ENCODE data around the gene KRTAP3-3. TPM values are rescaled to one million over a fixed set of nuclear protein-coding genes. Genes with fewer than 3 reads are reported as not detected.

KRTAP3-3 gene
- total RNA-seq, 1 donor: not detected

DNA sequence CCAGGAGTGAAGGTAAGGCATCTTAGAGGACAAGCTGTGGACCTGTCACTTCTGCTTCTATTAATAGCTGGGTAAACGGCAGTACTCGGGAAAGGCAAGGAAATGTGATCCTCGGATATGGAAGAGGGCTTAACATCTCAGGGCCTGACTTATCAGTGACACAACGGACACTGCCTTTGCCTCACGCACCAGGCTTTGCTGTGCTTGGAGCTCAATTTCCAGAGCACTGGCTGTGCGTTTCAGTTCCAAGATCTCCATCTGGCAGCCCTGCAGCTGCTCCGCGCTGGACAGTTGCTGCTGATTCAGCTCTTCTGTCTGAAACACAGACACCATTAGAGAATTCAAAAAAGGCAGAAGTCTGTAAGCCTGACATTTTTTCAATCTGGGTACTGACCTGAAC is 13.4 kb downstream of the KRTAP3-3 start:
- H3K4me2 ChIP-seq (ENCODE audit: insufficient read depth, low read length): peak overlapping the region; percentile 28
- no peaks in the 10 kb centered on the region for H3K27me3 ChIP-seq (ENCODE audit: insufficient read depth, low read length)
- H3K27ac ChIP-seq (ENCODE audit: low read depth, low read length): no peak overlapping the region
- no peaks in the 10 kb centered on the region for H4K20me1 ChIP-seq (ENCODE audit: insufficient read depth, low read length)
- H3K36me3 ChIP-seq (ENCODE audit: insufficient read depth, low read length): no peaks in the 10 kb centered on the region
- DNase-seq (ENCODE audit: insufficient read length, low spot score, missing footprints): peak; percentile 70
- no peaks in the 10 kb centered on the region for H3K79me2 ChIP-seq (ENCODE audit: insufficient read depth, low read length)
- H2AFZ ChIP-seq (ENCODE audit: low read length): peak overlapping the region; percentile 58
- H3K4me3 ChIP-seq (ENCODE audit: insufficient read depth, low read length): no peak overlapping the region
- H3K9me3 ChIP-seq (ENCODE audit: low read depth, low read length): no peaks in the 10 kb centered on the region
- H3K4me1 ChIP-seq (ENCODE audit: insufficient read depth, low read length): peaks cover 9% of the 10 kb centered on the region
- TF ChIP-seq, protein P1, sequence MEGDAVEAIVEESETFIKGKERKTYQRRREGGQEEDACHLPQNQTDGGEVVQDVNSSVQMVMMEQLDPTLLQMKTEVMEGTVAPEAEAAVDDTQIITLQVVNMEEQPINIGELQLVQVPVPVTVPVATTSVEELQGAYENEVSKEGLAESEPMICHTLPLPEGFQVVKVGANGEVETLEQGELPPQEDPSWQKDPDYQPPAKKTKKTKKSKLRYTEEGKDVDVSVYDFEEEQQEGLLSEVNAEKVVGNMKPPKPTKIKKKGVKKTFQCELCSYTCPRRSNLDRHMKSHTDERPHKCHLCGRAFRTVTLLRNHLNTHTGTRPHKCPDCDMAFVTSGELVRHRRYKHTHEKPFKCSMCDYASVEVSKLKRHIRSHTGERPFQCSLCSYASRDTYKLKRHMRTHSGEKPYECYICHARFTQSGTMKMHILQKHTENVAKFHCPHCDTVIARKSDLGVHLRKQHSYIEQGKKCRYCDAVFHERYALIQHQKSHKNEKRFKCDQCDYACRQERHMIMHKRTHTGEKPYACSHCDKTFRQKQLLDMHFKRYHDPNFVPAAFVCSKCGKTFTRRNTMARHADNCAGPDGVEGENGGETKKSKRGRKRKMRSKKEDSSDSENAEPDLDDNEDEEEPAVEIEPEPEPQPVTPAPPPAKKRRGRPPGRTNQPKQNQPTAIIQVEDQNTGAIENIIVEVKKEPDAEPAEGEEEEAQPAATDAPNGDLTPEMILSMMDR (IDR thresholded peaks at IDR 0.05; ENCODE audit: extremely low read depth, low read depth, low read length): no peak

DNA sequence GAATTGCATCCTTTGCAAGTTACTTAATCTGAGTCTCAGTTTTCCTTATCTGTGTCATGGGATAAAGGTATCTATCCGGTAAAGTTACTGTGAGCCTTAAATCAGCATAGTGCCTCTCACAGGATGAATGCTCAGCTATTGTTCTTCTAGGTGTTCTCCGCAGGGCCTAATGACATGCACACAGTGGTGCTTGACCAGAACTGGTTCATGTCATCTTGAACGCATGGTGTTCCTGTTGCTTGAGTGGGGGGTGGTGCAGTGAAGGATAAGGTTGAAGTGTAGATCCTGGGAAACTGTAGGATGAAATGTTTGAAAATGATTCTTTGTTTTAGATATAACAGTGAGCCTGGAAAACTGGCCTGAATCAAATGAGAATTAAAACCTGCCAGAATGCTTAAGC is 13.8 kb downstream of the KRTAP3-3 start:
- TF ChIP-seq, protein P1 (IDR thresholded peaks at IDR 0.05; ENCODE audit: extremely low read depth, low read depth, low read length): no peak
- H3K4me1 ChIP-seq (ENCODE audit: insufficient read depth, low read length): peaks cover 9% of the 10 kb centered on the region
- H3K4me3 ChIP-seq (ENCODE audit: insufficient read depth, low read length): no peak overlapping the region
- H3K36me3 ChIP-seq (ENCODE audit: insufficient read depth, low read length): no peaks in the 10 kb centered on the region
- peak; percentile 55 for DNase-seq (ENCODE audit: insufficient read length, low spot score, missing footprints)
- no peaks in the 10 kb centered on the region for H4K20me1 ChIP-seq (ENCODE audit: insufficient read depth, low read length)
- no peaks in the 10 kb centered on the region for H3K27me3 ChIP-seq (ENCODE audit: insufficient read depth, low read length)
- peak overlapping the region; percentile 58 for H2AFZ ChIP-seq (ENCODE audit: low read length)
- H3K9me3 ChIP-seq (ENCODE audit: low read depth, low read length): no peaks in the 10 kb centered on the region
- H3K27ac ChIP-seq (ENCODE audit: low read depth, low read length): no peak overlapping the region
- no peak overlapping the region for H3K4me2 ChIP-seq (ENCODE audit: insufficient read depth, low read length)
- no peaks in the 10 kb centered on the region for H3K79me2 ChIP-seq (ENCODE audit: insufficient read depth, low read length)

GRCh38 chr17:40978575-40979151 is 15.3 kb downstream of the KRTAP3-3 start:
- no peak overlapping the region for H3K27ac ChIP-seq (ENCODE audit: low read depth, low read length)
- no peak overlapping the region for H3K4me3 ChIP-seq (ENCODE audit: insufficient read depth, low read length)
- H3K9me3 ChIP-seq (ENCODE audit: low read depth, low read length): no peaks in the 10 kb centered on the region
- H3K79me2 ChIP-seq (ENCODE audit: insufficient read depth, low read length): no peaks in the 10 kb centered on the region
- DNase-seq (ENCODE audit: insufficient read length, low spot score, missing footprints): no peak
- H3K36me3 ChIP-seq (ENCODE audit: insufficient read depth, low read length): no peaks in the 10 kb centered on the region
- TF ChIP-seq, protein P1 (IDR thresholded peaks at IDR 0.05; ENCODE audit: extremely low read depth, low read depth, low read length): no peak
- H2AFZ ChIP-seq (ENCODE audit: low read length): peak overlapping the region; percentile 6
- no peaks in the 10 kb centered on the region for H3K27me3 ChIP-seq (ENCODE audit: insufficient read depth, low read length)
- no peak overlapping the region for H3K4me2 ChIP-seq (ENCODE audit: insufficient read depth, low read length)
- H4K20me1 ChIP-seq (ENCODE audit: insufficient read depth, low read length): no peaks in the 10 kb centered on the region
- peaks cover 9% of the 10 kb centered on the region for H3K4me1 ChIP-seq (ENCODE audit: insufficient read depth, low read length)

- TF ChIP-seq, protein P1 (IDR thresholded peaks at IDR 0.05; ENCODE audit: extremely low read depth, low read depth, low read length): no peak
These were observed 18.4 kb downstream of the KRTAP3-3 start for GRCh38 chr17:40975516-40975915.

More at GRCh38 chr17:40975516-40975915, 18.4 kb downstream of the KRTAP3-3 start:
- no peaks in the 10 kb centered on the region for H3K36me3 ChIP-seq (ENCODE audit: insufficient read depth, low read length)
- H3K9me3 ChIP-seq (ENCODE audit: low read depth, low read length): no peaks in the 10 kb centered on the region
- no peaks in the 10 kb centered on the region for H3K27me3 ChIP-seq (ENCODE audit: insufficient read depth, low read length)
- H3K4me2 ChIP-seq (ENCODE audit: insufficient read depth, low read length): no peak overlapping the region
- H3K27ac ChIP-seq (ENCODE audit: low read depth, low read length): no peak overlapping the region
- H3K79me2 ChIP-seq (ENCODE audit: insufficient read depth, low read length): no peaks in the 10 kb centered on the region
- H3K4me3 ChIP-seq (ENCODE audit: insufficient read depth, low read length): no peak overlapping the region
- peaks cover 3% of the 10 kb centered on the region for H3K4me1 ChIP-seq (ENCODE audit: insufficient read depth, low read length)
- H4K20me1 ChIP-seq (ENCODE audit: insufficient read depth, low read length): no peaks in the 10 kb centered on the region
- DNase-seq (ENCODE audit: insufficient read length, low spot score, missing footprints): no peak
- no peak overlapping the region for H2AFZ ChIP-seq (ENCODE audit: low read length)
